Esophagus squamous epithelium (tissue), 4 donors: ENCODE results near the gene ANKRD65.

Experiments used
- CTCF ChIP-seq, 6 experiments: fragments of 450-650 bp in 4 of 6; fragments of 200-600 bp in 2 of 6; sonication (generic) in 2 of 6; IDR thresholded peaks; one replicate each; pipeline ENCODE4 v1.5.1; 2016 to 2019; ENCODE audit warnings: antibody characterized with exemption in 6 of 6, mild to moderate bottlenecking in 4 of 6, moderate library complexity in 4 of 6
- POLR2A ChIP-seq, 4 donors: fragments of 450-650 bp; IDR thresholded peaks; one replicate each; pipeline ENCODE4 v1.6.1; 2017; ENCODE audit warnings: antibody characterized with exemption in 4 of 4, mild to moderate bottlenecking in 4 of 4, moderate library complexity in 3 of 4

- TF ChIP-seq POLR2A (IDR thresholded peaks at IDR 0.05) (no peak), CTCF (IDR thresholded peaks at IDR 0.05) (no peak)
These were observed 1.6 kb upstream of the ANKRD65 start for GRCh38 chr1:1422465-1423244.
